Measurements from ENCODE around the gene ANKS1B.
"Not testable (repeated sequence)": the region's sequence is repeated elsewhere in the genome, so short reads cannot be mapped to it uniquely, and the experiment has no call there.

The ANKS1B gene
- total RNA-seq, result 0 to 0.57 (median 0.06) reads per million in 18 experiments

- DNase-seq, result no peak
Measured at GRCh38 chr12:99984271-99985128, at the start of gene ANKS1B. Gene ANKS1B (minus strand): TSS chr12:99984936. CDS start chr12:99984237, 699 bp downstream.

DNA sequence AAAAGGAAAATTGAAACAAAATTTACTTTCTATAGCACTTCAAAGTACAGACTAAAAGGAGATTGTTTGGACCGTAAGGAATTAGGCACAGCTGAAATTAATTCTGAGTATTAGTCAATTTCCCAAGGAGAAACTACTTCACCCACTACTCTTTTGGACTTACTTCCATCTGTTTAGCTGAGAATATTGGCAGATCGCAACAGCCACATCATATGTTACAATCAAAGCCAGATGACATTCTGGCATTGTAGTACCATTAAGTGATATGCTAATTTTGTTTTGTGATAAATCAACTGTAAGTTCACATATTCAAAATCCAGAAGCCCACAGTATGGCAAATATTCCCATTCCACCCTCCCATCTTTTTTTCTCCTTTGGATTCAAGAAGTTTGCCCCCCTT lies 47.1 kb upstream of the ANKS1B start:
- no peak for DNase-seq

GRCh38 chr12:100027671-100028070 lies 42.9 kb upstream of the ANKS1B start:
- no peak for DNase-seq

- DNase-seq, result no peak
Measured at GRCh38 chr12:100026241-100026640, 41.5 kb upstream of the ANKS1B start.

- DNase-seq, result no peak
Measured at GRCh38 chr12:100024974-100025555, 40.3 kb upstream of the ANKS1B start.

GRCh38 chr12:100020370-100020769 lies 35.6 kb upstream of the ANKS1B start:
- DNase-seq, result no peak

DNA sequence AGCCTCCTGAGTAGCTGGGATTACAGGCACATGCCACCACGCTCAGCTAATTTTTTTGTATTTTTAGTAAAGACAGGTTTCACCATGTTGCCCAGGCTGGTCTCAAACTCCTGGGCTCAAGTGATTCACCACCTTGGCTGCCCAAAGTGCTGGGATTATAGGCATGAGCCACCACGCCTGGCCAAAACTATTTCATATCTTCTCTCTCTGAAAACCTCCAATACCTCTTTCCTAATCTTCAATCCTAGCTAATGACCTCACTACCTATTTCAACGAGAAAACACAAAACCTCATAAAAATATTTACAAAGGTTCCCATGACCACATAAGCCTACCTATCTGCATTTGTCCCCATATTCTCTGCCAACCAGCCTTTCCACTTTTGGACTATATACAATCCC lies 32.3 kb upstream of the ANKS1B start:
- DNase-seq, result no peak

- not testable (repeated sequence) for DNase-seq
Measured at GRCh38 chr12:100016304-100016703, 31.6 kb upstream of the ANKS1B start.

- DNase-seq, result not testable (repeated sequence)
Measured at GRCh38 chr12:100005846-100006245, 21.1 kb upstream of the ANKS1B start.

DNA sequence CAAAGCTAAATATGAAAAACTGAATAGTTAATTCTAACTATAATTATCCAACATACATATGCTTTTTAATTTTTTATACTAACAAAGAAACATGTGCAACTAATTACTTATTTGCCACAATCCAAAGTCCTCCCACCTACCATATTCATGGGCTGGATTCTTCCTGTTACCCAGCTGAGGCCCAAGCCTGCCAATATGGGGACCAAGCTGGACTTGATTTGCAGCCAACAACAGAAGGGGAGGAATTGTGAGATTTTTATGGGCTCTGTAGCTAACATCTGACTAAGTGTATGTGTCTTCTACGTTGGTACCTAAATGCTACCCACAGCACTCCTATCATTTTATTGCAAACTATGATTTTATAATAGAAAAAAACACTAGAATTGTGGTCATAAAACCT lies 13.1 kb upstream of the ANKS1B start:
- no peak for DNase-seq

GRCh38 chr12:99996095-99996494 lies 11.4 kb upstream of the ANKS1B start:
- DNase-seq, result no peak

GRCh38 chr12:99985631-99986030 lies 895 bp upstream of the ANKS1B start:
- DNase-seq, result no peak

GRCh38 chr12:99985129-99985570 lies 414 bp upstream of the ANKS1B start:
- DNase-seq, result no peak

GRCh38 chr12:99983456-99984258 lies 1.1 kb downstream of the ANKS1B start:
- DNase-seq, result no peak

GRCh38 chr12:99981639-99982190 lies 3.0 kb downstream of the ANKS1B start:
- no peak for DNase-seq

- no peak for DNase-seq
Measured at GRCh38 chr12:99979471-99979870, 5.3 kb downstream of the ANKS1B start.

GRCh38 chr12:99978152-99978551 lies 6.6 kb downstream of the ANKS1B start:
- DNase-seq, result no peak

DNA sequence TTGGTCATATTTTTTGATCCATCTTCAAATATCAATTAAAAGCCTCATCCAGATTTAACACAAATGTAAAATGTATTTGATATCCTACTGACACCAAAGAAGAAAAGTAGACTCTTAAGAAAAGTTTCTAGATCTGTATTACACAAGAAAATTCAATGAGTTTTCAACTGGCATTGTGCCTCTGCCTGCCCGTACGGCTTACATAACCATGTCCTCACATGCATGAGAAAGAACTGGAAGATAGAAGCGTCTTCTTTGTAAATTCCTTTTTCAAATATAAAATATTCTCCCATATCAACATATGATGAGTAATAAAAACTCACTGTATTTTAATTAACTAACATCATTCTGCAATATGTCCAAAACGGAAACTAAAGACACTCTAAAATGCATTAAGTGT lies 7.2 kb downstream of the ANKS1B start:
- no peak for DNase-seq

- no peak for DNase-seq
Measured at GRCh38 chr12:99976762-99977161, 8.0 kb downstream of the ANKS1B start.

- DNase-seq, result no peak
Measured at GRCh38 chr12:99975321-99975720, 9.4 kb downstream of the ANKS1B start.

GRCh38 chr12:99974146-99974545 lies 10.6 kb downstream of the ANKS1B start:
- no peak for DNase-seq

- no peak for DNase-seq
Measured at GRCh38 chr12:99966429-99966828, 18.3 kb downstream of the ANKS1B start.

- no peak for DNase-seq
Measured at GRCh38 chr12:99960311-99960710, 24.4 kb downstream of the ANKS1B start.

All from inflammatory macrophage (primary cell).